Gastroesophageal sphincter (tissue), 4 donors: ENCODE measurements around the gene BAG3. TPM values are rescaled to one million over a fixed set of nuclear protein-coding genes. Genes with fewer than 3 reads are reported as not detected.

Experiments used
- ATAC-seq: fragments of 150-250 bp; one replicate; pipeline ENCODE4 v1.9.1; 2016; ENCODE audit warnings: mild to moderate bottlenecking, moderate library complexity
- H3K27ac ChIP-seq, 4 donors: fragments of 200-600 bp; sonication (generic) in 3 of 4; 1 replicate in 3 of 4; 2 replicates in 1 of 4; pipeline ENCODE4 v1.5.1; 2016 to 2019
- H3K27me3 ChIP-seq: fragments of 200-600 bp; sonication (generic); one replicate; pipeline ENCODE4 v1.5.1; 2019
- H3K36me3 ChIP-seq, 2 donors: fragments of 200-600 bp; sonication (generic); one replicate each; pipeline ENCODE4 v1.5.1; 2019; ENCODE audit warnings: control low read depth in 1 of 2
- H3K4me1 ChIP-seq, 3 donors: fragments of 200-600 bp; sonication (generic); 1 replicate in 2 of 3; 2 replicates in 1 of 3; pipeline ENCODE4 v1.5.1; 2016 to 2019; ENCODE audit warnings: control low read depth in 2 of 3
- H3K4me3 ChIP-seq, 2 donors: fragments of 200-600 bp; sonication (generic); one replicate each; pipeline ENCODE4 v1.5.1; 2019; ENCODE audit warnings: mild to moderate bottlenecking in 1 of 2, moderate library complexity in 1 of 2
- H3K9me3 ChIP-seq, 3 donors: fragments of 200-600 bp; sonication (generic); one replicate each; pipeline ENCODE4 v1.5.1; 2017 to 2019; ENCODE audit warnings: control low read depth in 2 of 3
- CTCF ChIP-seq, 4 experiments: fragments of 200-600 bp in 2 of 4; fragments of 450-650 bp in 2 of 4; sonication (generic) in 1 of 4; IDR thresholded peaks; one replicate each; pipeline ENCODE4 v1.5.1; 2017 to 2019; ENCODE audit warnings: antibody characterized with exemption in 4 of 4, mild to moderate bottlenecking in 2 of 4, moderate library complexity in 2 of 4
- EP300 ChIP-seq: sonication (generic); formaldehyde crosslinking; IDR thresholded peaks from one replicate; pipeline ENCODE4 v1.6.1; 2017; ENCODE audit warnings: antibody characterized with exemption, mild to moderate bottlenecking
- POLR2A ChIP-seq, 2 donors: fragments of 450-650 bp; IDR thresholded peaks; one replicate each; pipeline ENCODE4 v1.6.1; 2017; ENCODE audit warnings: antibody characterized with exemption in 2 of 2, mild to moderate bottlenecking in 2 of 2, moderate library complexity in 1 of 2
- POLR2AphosphoS5 ChIP-seq: sonication (generic); formaldehyde crosslinking; IDR thresholded peaks from one replicate; pipeline ENCODE4 v1.6.1; 2017; ENCODE audit warnings: antibody characterized with exemption
- WGBS, 2 donors: methylation state at CpG; one replicate each; pipeline ENCODE4 v1.1.5; 2018; ENCODE audit warnings: low coverage in 1 of 2; 5-methylcytosine and 5-hydroxymethylcytosine counted together
- total RNA-seq, 4 donors: library from RNA; depleted of rRNA; stranded (reverse); fragments of >200 nt; gene quantifications; one replicate each; pipeline ENCODE4 v1.1.0, GENCODE V29; 2016

BAG3 gene
- total RNA-seq, 4 donors from 2014 or later, result 31.2 to 80.4 (median 61.4) TPM

GRCh38 chr10:119687192-119688032, 36.2 kb downstream of the BAG3 start:
- 62 to 74% methylated on average over 5 to 9 of the region's 10 CpGs for WGBS, 2 donors
- Histone ChIP-seq H3K9me3 (no peaks in the 10 kb centered on the region), H3K4me1 (peaks cover 0 to 17% (median 0%) of the 10 kb centered on the region in 3 donors), H3K4me3 (no peak overlapping the region), H3K27me3 (no peaks in the 10 kb centered on the region), H3K36me3 (no peaks in the 10 kb centered on the region), H3K27ac (peak overlapping the region in 3 of 4 donors; percentile 41 to 44 (median 41))
- TF ChIP-seq POLR2AphosphoS5, result no peak
- TF ChIP-seq POLR2A (IDR thresholded peaks at IDR 0.05), result no peak
- no peak for TF ChIP-seq CTCF (IDR thresholded peaks at IDR 0.05)
- no peak for TF ChIP-seq EP300
- ATAC-seq, result no peak

- no peak for ATAC-seq
These were observed 36.9 kb downstream of the BAG3 start for GRCh38 chr10:119688033-119688508.

GRCh38 chr10:119689016-119689580, 37.9 kb downstream of the BAG3 start:
- H3K27ac ChIP-seq, result no peak overlapping the region
- H3K4me3 ChIP-seq, result no peak overlapping the region
- no peaks in the 10 kb centered on the region for H3K27me3 ChIP-seq
- peaks cover 0 to 15% (median 0%) of the 10 kb centered on the region in 3 donors for H3K4me1 ChIP-seq
- 82 to 92% methylated on average over 2 to 6 of the region's 6 CpGs for WGBS, 2 donors
- H3K36me3 ChIP-seq, result no peaks in the 10 kb centered on the region
- no peak for TF ChIP-seq EP300
- TF ChIP-seq POLR2A (IDR thresholded peaks at IDR 0.05), result no peak
- TF ChIP-seq CTCF (IDR thresholded peaks at IDR 0.05), result no peak
- TF ChIP-seq POLR2AphosphoS5, result no peak
- H3K9me3 ChIP-seq, result no peaks in the 10 kb centered on the region
- no peak for ATAC-seq

More at GRCh38 chr10:119688033-119688508, 36.9 kb downstream of the BAG3 start:
- 92 to 97% methylated on average over 3 to 4 of the region's 4 CpGs for WGBS, 2 donors
- Histone ChIP-seq H3K4me3 (no peak overlapping the region), H3K27me3 (no peaks in the 10 kb centered on the region), H3K27ac (no peak overlapping the region), H3K4me1 (peaks cover 0 to 15% (median 0%) of the 10 kb centered on the region in 3 donors), H3K9me3 (no peaks in the 10 kb centered on the region), H3K36me3 (no peaks in the 10 kb centered on the region)
- TF ChIP-seq POLR2A (IDR thresholded peaks at IDR 0.05) (no peak), EP300 (no peak), CTCF (IDR thresholded peaks at IDR 0.05) (no peak), POLR2AphosphoS5 (no peak)

GRCh38 chr10:119691726-119692125, 40.5 kb downstream of the BAG3 start:
- Histone ChIP-seq H3K4me3 (no peak overlapping the region), H3K9me3 (no peaks in the 10 kb centered on the region), H3K4me1 (peaks cover 0 to 8% (median 0%) of the 10 kb centered on the region in 3 donors), H3K27me3 (peaks cover 6% of the 10 kb centered on the region), H3K36me3 (no peaks in the 10 kb centered on the region), H3K27ac (no peak overlapping the region)
- WGBS, 2 donors, result 80 to 85% methylated on average over 1 to 3 of the region's 3 CpGs
- no peak for TF ChIP-seq EP300
- TF ChIP-seq POLR2A (IDR thresholded peaks at IDR 0.05), result no peak
- no peak for TF ChIP-seq POLR2AphosphoS5
- no peak for TF ChIP-seq CTCF (IDR thresholded peaks at IDR 0.05)
- ATAC-seq, result no peak
